HG03159 (cell line): Measurements from ENCODE around the gene EXOC6.
A peak's percentile ranks its signal among the peaks of the same experiment; 100 is the strongest.
"Not testable (repeated sequence)": the region's sequence is repeated elsewhere in the genome, so short reads cannot be mapped to it uniquely, and the experiment has no call there.

Experiments used
- ATAC-seq: cut with Tn5 transposase; IDR thresholded peaks from one replicate; pipeline ENCODE4 v1.9.1; 2021; ENCODE audit warnings: mild to moderate bottlenecking, moderate library complexity; ENCODE audit not compliant: unreplicated experiment

Gene EXOC6

DNA sequence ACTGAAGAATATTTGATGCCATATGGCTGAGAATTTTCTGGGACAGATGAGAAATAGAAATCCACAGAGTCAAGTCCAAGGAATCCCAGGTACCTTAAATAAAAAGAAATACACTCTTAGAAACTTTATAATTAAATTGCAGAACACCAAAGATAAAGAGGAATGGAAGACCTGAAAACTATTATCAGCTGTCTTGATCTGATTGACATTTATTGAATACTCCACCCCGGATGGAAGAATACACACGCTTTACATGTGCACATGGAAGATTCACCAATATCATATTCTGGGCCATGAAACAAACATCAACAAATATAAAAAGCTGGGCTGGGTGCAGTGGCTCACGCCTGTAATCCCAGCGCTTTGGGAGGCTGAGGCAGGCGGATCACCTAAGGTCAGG lies 81.6 kb downstream of the EXOC6 start:
- no peak for ATAC-seq

DNA sequence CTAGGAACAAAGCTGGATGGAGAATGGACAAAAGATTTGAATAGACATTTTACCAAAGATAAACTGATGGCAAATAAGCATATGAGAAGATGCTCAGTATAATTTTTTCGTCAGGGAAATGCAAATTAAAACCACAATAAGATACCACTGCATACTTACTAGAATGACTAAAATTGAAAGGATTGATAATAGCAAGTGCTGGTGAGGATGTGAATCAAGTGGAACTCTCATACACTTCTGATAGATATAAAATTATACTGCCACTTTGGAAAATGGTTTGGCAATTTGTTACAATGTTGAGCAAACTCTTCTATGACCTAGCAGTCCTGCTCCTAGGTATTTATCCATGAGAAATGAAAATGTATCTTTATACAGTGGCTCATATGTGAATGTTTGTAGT lies 83.3 kb downstream of the EXOC6 start:
- ATAC-seq: no peak

DNA sequence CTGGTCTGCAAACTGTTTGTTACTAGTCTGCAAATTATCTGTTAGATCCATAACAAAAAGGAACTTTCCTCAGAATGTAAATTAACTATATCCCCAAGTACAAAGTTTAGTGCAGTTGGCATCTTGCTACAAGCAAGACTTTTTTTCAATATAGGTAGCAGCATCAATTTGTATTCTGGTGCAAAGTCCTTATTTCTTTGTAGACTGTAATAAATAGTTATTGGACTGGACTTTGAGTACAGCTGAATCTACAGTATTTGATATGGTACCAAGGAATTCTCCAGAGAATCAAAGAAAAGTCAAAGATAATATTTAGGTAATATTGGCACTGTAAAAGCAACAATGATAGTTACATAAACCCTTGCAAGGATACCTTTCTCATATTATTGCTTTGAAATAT lies 89.6 kb downstream of the EXOC6 start:
- no peak for ATAC-seq

DNA sequence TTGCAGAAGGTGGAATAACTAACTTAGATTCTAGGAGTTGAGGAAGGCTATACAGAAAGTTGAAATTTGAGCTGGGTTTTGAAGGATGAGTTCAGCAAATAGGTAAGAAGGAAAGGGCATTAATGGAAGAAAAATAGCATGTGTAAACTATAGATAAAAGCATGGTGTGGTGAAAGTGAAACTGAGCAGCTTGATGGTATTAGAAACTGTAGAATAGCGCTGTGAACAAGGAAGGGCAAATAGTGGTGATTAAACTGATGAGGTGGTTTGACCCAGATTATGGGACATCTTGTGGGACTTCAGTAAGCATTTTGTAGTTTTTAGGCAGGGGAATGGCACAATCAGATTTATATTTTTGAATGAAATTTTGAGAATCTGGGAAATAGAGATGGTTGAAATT lies 90.5 kb downstream of the EXOC6 start:
- ATAC-seq: no peak

DNA sequence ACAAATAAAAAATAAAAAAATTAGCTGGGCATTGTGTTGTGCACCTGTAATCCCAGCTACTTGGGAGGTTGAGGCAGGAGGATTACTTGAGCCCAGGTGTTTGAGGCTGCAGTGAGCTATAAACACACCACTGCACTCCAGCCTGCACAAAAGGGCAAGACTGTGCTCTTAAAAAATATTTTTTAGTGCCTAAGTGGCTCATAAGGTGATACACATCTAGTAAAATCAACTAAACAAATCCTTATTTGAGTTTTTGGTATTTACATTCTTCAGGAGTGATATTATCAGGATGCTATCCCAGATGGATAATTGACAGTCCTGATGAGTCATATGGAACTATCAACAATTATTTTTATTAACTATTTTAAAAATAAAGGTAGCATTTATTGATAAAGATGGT lies 93.9 kb downstream of the EXOC6 start:
- no peak for ATAC-seq

DNA sequence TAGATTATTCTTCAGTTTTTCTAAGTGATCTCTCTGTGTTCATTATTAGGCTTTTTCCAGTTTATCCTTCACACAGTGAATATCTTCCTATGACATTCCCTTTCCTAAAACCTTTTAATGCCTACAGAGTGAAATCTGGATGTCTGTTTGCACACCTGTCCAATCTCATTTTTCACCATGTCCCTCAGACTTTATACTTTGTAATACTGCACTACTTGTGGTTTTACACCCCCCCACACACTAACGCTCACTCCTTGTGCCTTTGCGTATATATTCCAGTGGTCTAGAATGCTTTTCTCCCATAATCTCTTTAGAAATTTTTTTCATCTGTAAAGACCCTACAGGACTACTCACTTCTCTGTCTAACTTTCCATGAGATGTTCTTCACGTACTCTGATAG lies 98.2 kb downstream of the EXOC6 start:
- no peak for ATAC-seq

DNA sequence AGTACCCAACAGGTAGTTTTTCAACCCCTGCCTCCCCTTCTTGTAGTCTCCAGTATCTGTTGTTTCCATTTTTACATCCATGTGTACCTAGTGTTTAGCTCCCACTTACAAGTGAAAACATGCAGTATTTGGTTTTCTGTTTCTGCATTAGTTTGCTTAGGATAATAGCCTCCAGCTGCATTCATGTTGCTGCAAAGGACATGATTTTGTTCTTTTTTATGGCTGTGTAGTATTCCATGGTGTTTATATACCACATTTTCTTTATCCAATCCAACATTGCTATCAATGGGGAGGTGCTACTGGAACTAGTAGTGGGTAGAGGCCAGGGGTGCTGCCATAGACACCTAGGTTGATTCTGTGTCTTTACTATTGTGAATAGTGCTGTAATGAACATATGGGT lies 104.3 kb downstream of the EXOC6 start:
- not testable (repeated sequence) for ATAC-seq

DNA sequence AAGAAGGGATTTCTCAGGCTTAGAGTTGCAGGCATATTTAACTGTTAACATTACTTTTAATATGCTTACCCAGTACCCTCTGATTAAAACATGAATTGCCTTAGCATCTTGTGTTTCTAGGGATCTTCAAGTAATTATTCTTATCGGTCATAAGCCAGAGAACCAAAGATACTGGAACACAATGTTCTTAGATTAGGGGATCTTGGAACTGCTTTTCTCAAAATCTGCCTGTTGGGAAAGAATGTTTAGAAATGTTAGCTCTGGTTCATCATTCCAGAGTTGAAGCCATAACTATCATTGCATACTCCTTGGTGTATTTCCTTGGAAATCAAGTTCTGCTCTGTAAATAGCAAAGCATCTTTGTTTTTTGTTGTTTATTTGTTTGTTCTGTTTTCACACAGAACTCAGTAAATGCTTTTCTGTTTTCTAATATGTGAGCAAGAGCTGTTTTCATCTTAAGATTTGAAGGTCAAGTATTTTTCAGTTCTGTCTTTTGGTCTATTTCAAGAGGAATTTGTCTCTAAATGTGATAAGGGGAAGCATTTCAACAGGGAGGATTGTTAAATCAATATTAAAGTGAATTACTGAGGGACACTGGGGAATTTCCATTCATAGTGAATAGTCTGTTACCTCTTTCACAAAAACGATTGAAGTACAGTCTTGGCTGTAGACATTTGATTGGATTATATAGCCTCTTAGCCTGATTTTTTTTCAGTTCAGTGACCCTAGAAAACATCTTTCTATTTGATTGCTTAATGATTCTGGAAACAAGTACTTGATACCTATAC lies 109.1 kb downstream of the EXOC6 start:
- ATAC-seq: no peak

DNA sequence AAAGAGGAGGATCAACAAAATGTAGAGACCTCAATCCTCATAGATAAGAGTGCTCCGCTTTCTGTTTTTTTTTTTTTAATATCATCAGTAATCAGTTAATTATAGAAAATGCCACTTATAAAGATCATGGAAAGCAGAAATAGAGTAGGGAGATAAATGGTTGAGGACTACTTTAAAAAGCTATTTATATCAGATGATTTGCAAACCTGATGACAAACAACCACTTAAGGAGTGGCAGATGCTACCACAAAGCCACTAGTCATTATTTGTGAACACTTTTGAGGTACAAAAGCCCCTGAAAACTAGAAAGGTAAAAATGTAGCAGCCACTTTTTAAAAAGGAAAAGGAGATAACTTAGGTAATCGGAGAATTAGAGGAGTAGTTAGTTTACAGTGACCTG lies 113.3 kb downstream of the EXOC6 start:
- no peak for ATAC-seq

DNA sequence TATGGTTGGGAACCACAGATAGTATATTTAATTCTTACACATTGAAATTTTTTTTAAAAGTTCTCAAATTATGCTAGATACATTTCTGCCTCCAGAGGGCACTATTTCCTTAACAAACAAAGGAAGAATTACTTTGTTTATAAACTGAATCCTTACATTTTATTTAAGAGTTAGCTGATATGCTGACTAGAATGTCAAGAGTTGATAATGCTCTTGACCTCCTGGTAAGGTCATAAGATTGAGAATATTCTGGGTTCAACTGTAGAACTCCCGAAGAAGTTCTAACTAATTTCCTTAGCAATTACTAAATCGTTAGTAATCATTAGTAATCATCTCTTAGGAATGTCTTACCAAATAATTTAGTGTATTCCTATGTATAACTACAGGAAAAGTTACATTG lies 117.0 kb downstream of the EXOC6 start:
- no peak for ATAC-seq

DNA sequence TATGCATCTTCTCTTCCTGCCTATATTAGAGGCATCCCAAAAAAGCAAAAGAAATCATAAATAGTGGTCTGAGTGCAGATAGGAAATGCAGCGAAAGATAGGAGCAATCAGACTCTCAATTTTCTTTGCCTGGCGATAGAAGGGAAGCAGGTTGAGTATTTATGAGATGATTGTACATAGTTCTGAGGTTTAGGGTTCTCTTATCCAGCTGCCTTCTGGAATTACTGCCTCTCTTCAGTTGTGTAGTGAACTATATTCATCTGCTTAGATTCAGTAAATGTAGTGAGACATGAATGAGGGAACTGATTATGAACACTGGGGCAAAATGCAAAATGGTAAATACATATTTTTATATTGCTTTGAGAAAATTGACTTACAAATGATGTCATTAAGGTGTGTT lies 119.3 kb downstream of the EXOC6 start:
- ATAC-seq: no peak

DNA sequence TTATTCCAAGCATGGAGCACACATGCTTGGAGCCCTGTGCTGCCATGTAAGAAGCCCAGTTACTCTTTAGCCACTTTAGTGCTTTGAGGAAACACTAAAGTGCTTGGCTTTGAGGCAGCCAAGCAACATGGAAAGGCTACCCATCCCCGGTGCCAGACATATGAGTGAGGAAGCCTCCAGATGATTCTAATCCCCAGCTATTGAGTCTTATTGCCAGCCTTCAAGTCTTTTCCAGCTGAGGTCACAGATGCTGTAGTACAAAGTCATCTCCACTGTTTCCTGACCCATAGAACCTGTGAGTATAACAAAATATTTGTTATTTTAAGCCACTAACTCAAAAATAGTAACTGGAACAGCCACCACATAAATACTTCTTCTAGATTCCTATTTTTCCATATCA lies 120.8 kb downstream of the EXOC6 start:
- no peak for ATAC-seq

DNA sequence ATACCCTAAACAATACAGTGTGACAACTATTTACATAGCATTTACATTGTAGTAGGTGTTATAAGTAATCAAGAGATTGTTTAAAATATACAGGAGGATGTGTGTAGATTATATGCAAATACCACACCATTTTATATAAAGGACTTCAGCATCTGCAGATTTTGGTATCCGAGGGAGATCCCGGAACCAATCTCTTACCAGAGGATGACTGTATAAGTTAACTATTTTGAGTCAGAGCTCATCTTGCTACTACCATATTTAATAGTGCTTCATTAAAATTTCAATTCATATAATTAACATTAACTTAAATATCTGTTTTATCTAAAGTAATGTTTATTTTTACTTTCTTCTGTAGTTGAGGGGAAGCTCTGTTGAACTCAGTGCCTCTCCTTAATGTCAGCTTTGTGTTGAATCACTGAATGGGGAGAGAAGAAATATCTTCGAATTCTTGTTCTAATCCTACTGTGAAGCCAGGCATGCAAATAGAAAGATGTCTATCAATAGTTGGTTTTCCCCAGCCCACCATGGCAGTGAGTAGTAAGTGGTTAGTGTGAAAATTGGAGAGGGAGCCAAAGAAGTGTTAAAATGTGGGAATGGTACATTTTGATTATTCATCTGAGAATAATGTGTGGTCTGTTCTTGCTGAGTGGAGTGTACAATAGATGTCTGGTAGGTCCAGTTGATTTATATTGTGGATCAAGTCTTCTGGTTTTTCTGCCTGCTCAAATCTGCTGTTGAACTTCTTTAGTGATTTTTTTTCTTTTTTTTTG lies 122.2 kb downstream of the EXOC6 start:
- ATAC-seq: no peak

DNA sequence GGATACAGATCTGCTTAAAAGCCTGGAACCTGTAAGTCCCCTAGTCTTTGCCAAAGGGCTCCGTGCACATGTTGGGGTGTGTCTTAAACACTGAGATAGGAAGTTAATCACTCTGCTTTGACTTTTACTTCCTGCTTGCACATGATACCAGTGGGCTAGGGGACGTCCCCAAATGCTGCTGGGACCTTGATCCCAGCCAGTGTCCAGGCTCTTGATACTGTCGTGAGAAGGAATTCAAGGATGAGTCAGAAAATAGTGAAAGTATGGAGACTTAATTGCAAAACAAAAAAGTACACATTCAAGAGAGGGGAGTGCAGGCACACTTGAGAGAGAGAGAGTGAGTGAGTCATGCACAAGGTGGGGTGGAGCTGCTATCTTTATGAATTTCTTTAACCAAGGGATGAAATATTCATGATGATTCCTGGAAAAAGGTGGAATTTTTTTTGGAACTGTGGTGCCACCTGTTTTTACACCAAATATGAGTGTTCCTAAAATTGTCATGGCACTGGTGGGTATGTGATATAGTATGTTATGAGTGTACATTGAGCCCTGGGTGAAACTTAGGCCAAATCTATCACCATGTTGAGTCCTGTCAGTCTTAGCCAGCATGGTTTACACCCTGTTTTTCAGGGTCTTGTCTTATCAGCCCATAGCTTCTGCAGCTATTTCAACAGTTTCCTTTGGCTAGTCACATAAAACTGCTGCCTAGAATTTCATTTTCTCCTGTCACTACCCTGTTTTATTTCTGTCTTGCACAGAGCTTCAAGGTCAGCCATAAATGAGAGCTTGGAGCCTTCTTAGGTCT lies 123.9 kb downstream of the EXOC6 start:
- ATAC-seq: no peak

DNA sequence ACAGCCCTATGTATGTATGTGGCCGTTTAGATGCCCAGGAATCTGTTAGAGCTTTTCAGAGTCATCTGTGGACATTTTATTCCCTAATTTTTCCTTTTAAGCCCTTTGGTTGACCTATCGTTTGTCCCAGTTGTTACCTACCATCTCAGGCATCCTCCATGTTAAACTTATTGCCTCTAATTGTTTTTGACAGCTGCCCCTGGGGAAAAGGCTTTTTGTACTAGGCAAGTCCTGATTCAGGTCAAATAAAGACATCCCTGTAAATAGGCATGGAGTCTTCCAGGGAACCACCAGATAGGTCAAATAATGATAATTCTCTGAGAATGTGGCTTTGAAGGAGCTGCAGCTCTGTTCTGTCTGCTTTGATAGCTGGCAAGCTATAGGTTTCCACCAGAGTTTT lies 124.6 kb downstream of the EXOC6 start:
- no peak for ATAC-seq

DNA sequence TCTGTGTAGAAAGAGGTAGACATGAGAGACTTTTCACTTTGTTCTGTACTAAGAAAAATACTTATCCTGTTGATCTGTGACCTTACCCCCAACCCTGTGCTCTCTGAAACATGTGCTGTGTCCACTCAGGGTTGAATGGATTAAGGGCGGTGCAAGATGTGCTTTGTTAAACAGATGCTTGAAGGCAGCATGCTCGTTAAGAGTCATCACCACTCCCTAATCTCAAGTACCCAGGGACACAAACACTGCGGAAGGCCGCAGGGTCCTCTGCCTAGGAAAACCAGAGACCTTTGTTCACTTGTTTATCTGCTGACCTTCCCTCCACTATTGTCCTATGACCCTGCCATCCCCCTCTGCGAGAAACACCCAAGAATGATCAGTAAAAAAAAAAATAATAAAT lies 128.0 kb downstream of the EXOC6 start:
- ATAC-seq: not testable (repeated sequence)

DNA sequence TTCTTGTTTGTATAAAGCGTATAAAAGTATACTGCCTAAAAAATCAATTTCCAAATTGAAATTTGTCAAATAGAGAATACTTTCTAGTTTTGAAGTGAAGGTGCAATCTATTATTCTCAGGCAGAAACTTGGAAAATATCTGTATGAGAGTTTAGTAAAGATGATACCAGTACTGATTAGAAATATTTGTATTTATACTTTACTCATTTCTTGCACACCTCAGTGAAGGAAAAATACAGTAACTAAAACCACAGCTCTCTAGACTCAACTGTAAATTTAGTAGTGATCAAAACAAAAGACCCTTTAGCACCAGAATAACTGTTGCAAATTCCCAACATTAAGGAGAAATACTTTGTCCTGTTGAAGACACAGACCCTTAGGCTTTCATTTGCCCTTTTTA lies 140.9 kb downstream of the EXOC6 start:
- no peak for ATAC-seq

DNA sequence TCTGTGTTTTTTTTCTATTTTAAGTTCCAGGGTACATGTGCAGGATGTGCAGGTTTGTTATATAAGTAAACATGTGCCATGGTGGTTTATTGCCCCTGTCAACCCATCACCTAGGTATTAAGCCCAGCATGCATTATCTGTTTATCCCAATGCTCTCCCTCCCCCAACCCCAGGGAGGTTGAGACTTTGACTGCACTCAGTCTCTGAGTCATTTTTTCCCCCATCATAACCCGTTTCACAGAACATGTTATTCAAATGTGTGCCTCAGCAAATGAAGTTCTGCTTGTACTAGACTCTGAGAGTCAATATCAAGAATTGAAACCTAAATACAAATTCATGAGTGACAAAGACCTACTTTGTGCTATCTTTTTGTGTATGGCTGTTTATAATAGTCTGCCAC lies 142.3 kb downstream of the EXOC6 start:
- ATAC-seq: peak; percentile 62

DNA sequence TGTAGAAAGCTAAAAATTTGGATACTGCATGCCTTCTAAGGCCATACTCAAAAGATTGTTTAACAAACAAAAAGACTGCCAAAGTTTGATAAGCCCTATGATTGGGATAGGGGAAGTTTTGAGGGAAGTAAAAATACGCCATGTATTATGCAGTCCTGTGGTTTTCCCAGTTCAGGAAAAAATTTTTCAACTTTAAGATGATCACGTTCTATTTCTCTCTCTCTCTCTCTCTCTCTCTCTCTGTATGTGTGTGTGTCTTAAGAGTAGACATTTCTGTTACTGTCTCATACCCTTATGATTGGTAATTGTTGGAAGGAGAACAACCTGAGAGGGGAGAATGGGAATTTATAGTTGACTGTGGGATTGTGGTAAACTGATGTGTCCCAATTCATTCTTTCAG lies 143.2 kb downstream of the EXOC6 start:
- no peak for ATAC-seq

DNA sequence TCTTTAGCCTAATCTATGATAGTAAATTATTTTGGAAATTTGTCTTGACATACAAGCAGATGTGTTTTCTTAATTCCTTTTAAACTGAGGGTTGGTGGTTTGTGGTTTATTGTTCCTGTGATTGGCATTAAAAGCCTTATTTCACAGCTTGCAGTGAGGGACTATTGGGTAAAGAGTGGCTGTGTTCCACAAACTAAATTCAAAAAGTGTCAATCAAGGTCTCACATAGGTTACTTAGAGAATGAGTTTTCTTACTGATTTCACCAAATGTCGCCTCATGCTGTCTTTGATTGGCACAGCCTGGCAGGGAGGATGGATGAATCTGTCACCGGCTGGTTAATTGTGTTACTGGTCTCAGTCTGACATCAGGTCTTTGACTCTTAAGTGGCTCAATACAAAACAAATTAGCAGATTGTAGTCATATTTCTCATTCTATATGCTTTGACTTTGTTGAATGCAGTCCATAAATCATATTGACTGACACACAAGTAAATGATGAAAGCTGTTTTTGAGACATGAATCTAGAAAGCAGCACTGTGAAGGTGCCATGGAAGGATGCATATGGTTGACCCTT lies 145.5 kb downstream of the EXOC6 start:
- no peak for ATAC-seq

DNA sequence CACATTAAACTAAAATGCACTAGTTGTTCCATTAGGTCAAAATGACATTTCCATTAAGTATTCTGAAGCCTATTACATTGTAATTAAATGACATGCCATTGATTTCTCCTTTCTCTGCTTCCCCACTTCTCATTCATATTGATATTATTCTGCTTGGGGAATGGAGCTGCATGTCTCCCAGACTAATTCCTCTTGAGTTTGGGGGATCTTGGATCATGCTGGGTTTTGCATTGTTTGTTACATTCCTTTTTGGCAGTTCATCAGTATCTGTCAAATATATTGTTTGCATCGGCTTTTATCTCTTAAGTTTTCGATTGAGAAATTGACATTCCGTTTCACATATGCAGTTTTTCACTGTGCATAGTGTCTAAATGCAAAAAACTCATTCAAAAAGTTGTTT lies 147.2 kb downstream of the EXOC6 start:
- ATAC-seq: no peak
